IPS-18a (cell line): ENCODE results near the gene AUP1.
A peak's percentile ranks its signal among the peaks of the same experiment; 100 is the strongest.
"Not testable (repeated sequence)": the region's sequence is repeated elsewhere in the genome, so short reads cannot be mapped to it uniquely, and the experiment has no call there.

Experiments used
- H3K27ac ChIP-seq: one replicate; pipeline ENCODE4 v1.5.1; 2013; ENCODE audit warnings: low read length
- H3K27me3 ChIP-seq: one replicate; pipeline ENCODE4 v1.6.1; 2013; ENCODE audit warnings: mild to moderate bottlenecking, low read length; ENCODE audit not compliant: control insufficient read depth, insufficient read depth
- H3K36me3 ChIP-seq: one replicate; pipeline ENCODE4 v1.6.1; 2013; ENCODE audit warnings: low read depth, low read length; ENCODE audit not compliant: control insufficient read depth
- H3K4me1 ChIP-seq: one replicate; pipeline ENCODE4 v1.6.1; 2013; ENCODE audit warnings: low read depth, low read length; ENCODE audit not compliant: control insufficient read depth
- H3K4me3 ChIP-seq: one replicate; pipeline ENCODE4 v1.5.1; 2013; ENCODE audit warnings: low read length
- H3K9ac ChIP-seq: one replicate; pipeline ENCODE4 v1.6.1; 2013; ENCODE audit warnings: mild to moderate bottlenecking, low read length, moderate library complexity
- H3K9me3 ChIP-seq: one replicate; pipeline ENCODE4 v1.6.1; 2013; ENCODE audit warnings: low read depth, low read length; ENCODE audit not compliant: control insufficient read depth

The AUP1 gene

DNA sequence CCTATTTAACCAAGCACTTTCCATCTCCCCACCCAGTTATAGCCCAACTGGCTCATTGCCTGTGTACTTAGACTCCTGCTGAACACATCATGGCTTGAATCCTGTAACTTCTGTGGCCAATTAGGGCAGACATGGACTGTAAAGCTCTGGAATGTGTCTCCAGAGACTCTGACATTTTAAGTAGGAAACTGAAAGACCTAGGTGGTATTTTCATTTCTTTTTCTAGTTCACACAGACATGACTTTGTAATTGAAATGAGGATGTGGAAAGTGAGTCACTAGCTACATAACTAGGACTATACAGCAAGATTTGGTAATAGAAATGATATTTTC lies 37.2 kb upstream of the AUP1 start:
- H3K36me3 ChIP-seq: no peaks in the 10 kb centered on the region
- peaks cover 36% of the 10 kb centered on the region for H3K27me3 ChIP-seq
- H3K9me3 ChIP-seq: no peaks in the 10 kb centered on the region
- H3K27ac ChIP-seq: no peak overlapping the region
- H3K4me3 ChIP-seq: no peak overlapping the region
- no peak overlapping the region for H3K9ac ChIP-seq
- no peaks in the 10 kb centered on the region for H3K4me1 ChIP-seq

DNA sequence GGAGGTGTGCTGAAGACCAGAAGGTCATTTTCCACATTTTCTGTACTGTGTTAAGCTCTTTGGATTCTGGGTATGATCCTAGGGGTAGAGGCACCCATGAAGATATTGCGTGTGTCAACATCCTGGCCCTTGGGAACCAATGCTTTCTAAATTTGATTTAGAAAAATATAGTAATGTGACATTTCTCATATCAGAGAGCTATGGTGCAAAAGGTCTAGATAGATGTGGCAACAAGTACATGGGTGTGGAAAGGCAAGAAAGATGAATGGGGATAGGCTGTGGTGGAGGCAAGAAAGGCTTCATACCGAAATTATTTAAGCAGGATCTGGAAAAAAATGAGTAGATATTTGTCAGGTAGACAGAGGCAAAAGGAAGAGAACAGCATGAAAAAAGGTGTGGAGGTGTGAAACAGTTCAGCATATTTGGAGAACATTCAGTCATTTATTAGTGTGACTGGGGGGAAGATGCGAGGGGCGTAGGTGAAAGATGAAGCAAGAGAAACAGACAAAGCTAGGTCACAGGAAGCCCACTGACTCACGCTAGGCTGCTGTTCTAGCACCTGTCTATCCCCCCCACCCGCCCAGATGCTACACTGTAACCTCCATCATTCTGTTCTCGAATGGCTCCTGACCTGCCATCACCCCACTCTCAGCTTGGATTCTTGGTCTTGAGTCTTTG lies 36.7 kb upstream of the AUP1 start:
- no peaks in the 10 kb centered on the region for H3K4me1 ChIP-seq
- H3K9ac ChIP-seq: no peak overlapping the region
- H3K4me3 ChIP-seq: no peak overlapping the region
- H3K9me3 ChIP-seq: no peaks in the 10 kb centered on the region
- H3K27ac ChIP-seq: no peak overlapping the region
- H3K36me3 ChIP-seq: no peaks in the 10 kb centered on the region
- H3K27me3 ChIP-seq: peaks cover 41% of the 10 kb centered on the region

DNA sequence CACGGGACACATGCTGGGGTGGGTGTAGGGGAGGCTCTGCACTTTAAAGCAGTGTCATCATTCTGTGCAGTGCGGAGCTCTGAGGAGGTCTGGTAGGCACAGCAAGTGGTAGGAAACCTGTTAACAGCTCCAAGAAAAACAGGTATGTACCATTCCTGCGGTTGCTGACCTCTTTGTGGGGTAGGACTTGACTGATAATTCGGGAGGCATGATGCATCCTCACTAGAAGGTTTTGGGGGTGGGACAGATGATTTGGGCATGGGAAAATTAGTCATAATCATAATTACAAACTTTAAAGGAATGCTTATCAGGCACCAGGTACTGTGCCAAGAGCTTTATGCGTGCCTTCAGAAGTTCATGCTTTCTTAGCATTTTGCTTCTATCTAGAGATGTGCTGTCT lies 34.7 kb upstream of the AUP1 start:
- H3K27me3 ChIP-seq: peaks cover 40% of the 10 kb centered on the region
- no peaks in the 10 kb centered on the region for H3K36me3 ChIP-seq
- H3K27ac ChIP-seq: no peak overlapping the region
- peaks cover 12% of the 10 kb centered on the region for H3K4me1 ChIP-seq
- H3K9ac ChIP-seq: no peak overlapping the region
- H3K9me3 ChIP-seq: no peaks in the 10 kb centered on the region
- H3K4me3 ChIP-seq: no peak overlapping the region

DNA sequence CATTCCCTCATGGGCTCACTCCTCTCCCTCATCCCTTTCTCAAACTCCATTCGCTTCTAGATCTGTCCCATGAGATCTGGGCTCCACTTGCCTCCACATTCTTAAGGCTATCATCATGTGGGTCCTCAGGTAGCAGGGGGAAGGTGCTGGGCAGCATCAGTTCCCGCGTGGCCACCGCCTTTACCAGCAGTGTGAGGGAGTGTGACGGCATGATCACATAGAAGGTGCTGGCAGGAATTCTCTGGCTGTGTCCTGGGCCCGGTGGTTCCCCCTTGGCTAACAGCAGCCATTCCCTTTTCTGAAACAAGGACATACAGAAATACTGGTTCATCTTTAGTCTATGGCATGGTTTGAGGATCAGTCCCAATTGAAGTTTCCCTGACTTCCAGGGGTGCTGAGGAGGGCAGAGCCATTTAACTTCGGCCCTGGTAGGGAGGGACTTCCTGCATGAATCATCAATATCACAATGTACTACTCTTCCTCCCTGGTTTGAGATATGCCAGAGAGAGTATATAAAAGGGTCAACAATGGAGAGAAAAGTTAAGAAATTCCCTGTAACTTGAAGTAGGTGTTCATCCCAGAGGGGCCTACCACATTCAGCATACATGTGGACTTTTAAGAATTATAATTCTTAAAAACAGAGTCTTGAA lies 32.7 kb upstream of the AUP1 start:
- no peaks in the 10 kb centered on the region for H3K9me3 ChIP-seq
- no peaks in the 10 kb centered on the region for H3K36me3 ChIP-seq
- peaks cover 25% of the 10 kb centered on the region for H3K27me3 ChIP-seq
- peaks cover 12% of the 10 kb centered on the region for H3K4me1 ChIP-seq
- H3K9ac ChIP-seq: no peak overlapping the region
- H3K4me3 ChIP-seq: no peak overlapping the region
- H3K27ac ChIP-seq: no peak overlapping the region

DNA sequence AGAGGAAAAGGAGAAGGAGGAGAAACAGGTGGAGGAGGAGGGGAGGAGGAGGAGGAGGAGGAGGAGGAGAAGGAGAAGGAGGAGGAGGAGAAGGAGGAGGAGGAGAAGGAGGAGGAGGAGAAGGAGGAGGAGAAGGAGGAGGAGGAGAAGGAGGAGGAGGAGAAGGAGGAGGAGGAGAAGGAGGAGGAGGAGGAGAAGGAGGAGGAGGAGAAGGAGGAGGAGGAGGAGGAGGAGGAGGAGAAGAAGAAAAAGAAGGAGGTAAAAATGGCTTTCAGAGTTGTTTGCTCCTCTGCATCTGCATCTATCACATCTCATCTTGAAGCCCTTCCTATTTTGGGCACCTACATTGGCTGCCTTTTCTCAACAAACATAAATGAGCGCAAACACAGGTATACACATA lies 31.5 kb upstream of the AUP1 start:
- not testable (repeated sequence) for H3K9me3 ChIP-seq, H3K36me3 ChIP-seq, H3K27ac ChIP-seq, H3K4me3 ChIP-seq, H3K9ac ChIP-seq
- Histone ChIP-seq H3K4me1 (peaks cover 12% of the 10 kb centered on the region), H3K27me3 (peaks cover 28% of the 10 kb centered on the region)

DNA sequence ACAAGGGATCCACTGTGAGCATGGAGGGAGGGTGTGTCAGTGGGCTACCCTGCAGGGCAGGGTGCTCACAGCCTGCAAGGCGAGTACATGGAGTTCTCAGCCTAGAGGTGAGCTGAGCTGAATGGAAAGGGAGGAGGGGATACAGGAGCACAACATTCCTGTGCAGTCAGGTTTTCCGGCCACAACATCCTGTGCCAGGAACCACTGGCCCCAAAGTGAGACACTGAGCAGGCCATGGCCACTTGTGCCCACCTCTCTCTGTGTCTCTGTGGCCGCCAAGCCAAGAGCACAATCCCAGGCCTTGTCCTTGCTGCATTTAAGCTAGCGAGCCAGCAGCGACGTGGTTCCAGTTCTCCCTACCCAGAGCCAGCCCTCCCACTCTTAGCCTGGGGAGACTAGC lies 31.1 kb upstream of the AUP1 start:
- H3K27ac ChIP-seq: no peak overlapping the region
- H3K4me3 ChIP-seq: no peak overlapping the region
- no peaks in the 10 kb centered on the region for H3K9me3 ChIP-seq
- H3K9ac ChIP-seq: no peak overlapping the region
- peaks cover 32% of the 10 kb centered on the region for H3K27me3 ChIP-seq
- H3K4me1 ChIP-seq: peaks cover 12% of the 10 kb centered on the region
- H3K36me3 ChIP-seq: no peaks in the 10 kb centered on the region

DNA sequence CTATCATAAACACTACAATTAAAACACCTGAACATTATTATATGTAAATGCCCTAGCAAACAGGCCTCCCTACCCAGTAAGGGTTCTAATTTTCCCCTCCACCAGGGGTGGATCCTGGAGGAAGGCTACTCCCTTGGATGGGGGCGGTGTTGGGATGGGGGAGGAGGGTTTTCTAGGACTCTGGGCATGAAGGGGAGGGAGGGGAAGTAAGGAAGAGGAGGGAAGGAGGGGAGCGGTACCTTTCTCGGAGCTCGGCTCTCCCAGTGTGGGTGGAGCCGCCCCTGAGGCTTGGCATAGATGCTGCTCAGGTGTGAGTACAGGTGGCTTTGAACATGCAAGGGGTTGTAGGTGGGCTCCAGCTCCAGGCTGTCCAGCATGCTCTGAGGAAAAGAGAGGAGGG lies 30.4 kb upstream of the AUP1 start:
- Histone ChIP-seq H3K9me3 (no peaks in the 10 kb centered on the region), H3K27ac (no peak overlapping the region), H3K4me3 (no peak overlapping the region), H3K36me3 (no peaks in the 10 kb centered on the region), H3K27me3 (peaks cover 38% of the 10 kb centered on the region), H3K4me1 (peaks cover 12% of the 10 kb centered on the region), H3K9ac (no peak overlapping the region)

DNA sequence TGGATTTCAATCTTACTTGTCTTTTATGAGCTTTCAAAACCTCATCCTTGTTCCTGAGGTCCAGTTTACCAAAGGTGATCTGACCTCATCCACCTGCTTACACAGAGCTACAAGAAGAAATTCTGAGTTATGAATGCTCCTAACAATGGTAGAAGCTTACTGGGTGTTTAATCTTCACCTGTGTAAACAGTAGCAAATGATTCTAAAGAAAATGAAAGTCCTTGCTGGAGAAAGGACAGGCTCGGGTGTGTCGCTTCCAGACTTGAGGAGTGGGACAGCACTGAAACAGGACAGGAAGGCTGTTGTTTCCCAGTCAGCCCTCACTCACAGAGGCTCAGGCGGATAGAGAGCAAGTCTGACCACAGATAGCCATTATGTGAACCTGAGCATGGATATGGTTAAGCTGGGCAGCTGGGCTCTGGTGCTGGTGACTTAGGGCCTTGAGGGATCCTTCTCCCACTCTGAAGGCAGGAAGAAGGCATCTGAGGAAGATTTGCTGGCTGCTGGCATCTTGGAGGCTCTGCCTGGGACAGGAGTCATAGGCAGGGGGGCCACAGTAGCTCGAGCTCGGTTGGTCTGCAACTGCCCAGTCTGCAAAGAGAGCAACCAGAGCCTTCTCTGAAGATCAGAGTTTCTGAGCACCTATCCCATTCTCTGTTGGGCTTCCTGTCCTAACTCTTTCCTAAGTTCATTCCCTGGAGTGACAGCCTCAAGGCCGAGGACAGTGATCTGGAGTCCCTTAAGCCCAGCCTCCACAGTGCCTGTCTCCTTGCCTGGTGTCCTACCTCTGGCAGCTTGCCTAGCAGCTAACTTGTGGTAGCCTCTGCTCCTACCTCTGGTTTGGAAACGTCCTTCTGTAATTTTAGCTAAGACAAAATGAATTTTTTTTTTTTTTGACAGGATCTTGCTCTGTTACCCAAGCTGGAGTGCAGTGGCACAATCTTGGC lies 29.1 kb upstream of the AUP1 start:
- no peak overlapping the region for H3K9ac ChIP-seq

DNA sequence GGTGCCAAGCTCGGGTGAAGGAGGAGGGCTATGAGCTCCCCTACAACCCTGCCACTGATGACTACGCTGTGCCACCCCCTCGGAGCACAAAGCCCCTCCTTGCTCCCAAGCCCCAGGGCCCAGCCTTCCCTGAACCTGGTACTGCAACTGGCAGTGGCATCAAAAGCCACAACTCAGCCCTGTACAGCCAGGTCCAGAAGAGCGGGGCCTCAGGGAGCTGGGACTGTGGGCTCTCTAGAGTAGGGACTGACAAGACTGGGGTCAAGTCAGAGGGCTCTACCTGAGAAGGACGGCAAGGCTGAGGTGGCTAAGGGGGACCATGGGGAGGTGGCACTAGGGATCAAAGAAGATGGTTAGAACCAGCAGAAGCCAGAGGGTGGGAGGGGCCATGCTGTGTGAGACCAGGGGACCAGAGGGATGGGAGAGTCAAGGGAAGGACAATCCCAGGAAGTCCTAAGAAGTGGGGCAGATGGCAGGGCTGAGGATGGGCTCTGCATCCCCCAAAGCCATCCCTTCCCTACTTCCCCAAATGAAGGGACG lies 27.4 kb upstream of the AUP1 start:
- H3K9me3 ChIP-seq: no peaks in the 10 kb centered on the region
- peaks cover 22% of the 10 kb centered on the region for H3K4me1 ChIP-seq
- H3K36me3 ChIP-seq: no peaks in the 10 kb centered on the region
- peaks cover 40% of the 10 kb centered on the region for H3K27me3 ChIP-seq
- no peak overlapping the region for H3K4me3 ChIP-seq
- H3K27ac ChIP-seq: no peak overlapping the region
- no peak overlapping the region for H3K9ac ChIP-seq

More for the DNA sequence above, 29.1 kb upstream of the AUP1 start:
- Histone ChIP-seq H3K4me3 (no peak overlapping the region), H3K27me3 (peaks cover 30% of the 10 kb centered on the region), H3K9me3 (no peaks in the 10 kb centered on the region), H3K4me1 (peaks cover 12% of the 10 kb centered on the region), H3K27ac (no peak overlapping the region), H3K36me3 (no peaks in the 10 kb centered on the region)

DNA sequence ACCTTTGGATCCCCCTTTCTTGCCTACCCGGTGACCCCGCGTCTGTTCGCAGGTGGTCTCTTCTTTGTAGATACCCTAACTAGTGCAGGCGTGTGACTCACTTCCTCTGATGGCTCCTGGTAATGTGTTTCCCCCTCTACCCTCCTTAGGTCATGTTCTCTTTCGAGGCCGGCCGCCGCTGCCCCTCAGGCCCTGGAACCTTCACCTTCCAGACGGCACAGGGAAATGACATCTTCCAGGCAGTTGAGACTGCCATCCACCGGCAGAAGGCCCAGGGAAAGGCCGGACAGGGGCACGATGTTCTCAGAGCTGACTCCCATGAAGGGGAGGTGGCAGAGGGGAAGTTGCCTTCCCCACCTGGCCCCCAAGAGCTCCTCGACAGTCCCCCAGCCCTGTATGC lies 26.7 kb upstream of the AUP1 start:
- Histone ChIP-seq H3K27me3 (peaks cover 33% of the 10 kb centered on the region), H3K9me3 (no peaks in the 10 kb centered on the region), H3K36me3 (no peaks in the 10 kb centered on the region), H3K4me3 (no peak overlapping the region), H3K9ac (no peak overlapping the region), H3K4me1 (peaks cover 22% of the 10 kb centered on the region), H3K27ac (no peak overlapping the region)

DNA sequence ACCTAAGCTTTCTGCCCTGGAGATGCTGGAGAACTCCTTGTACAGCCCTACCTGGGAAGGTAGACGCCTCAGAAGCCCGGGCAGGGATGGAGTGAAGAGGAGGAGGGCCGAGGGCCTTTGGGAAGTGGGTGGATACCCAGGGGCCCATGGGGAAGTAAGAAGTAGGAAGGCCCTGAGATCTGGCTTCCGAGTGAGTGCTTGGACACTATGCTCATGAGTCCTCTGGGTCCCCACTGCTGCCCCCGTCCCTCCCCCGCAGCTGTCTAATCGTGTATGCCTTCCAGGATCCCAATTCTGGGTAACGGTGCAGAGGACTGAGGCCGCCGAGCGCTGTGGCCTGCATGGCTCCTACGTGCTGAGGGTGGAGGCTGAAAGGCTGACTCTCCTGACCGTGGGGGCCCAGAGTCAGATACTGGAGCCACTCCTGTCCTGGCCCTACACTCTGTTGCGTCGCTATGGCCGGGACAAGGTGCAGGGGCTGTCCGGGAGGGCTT lies 26.2 kb upstream of the AUP1 start:
- H3K36me3 ChIP-seq: no peaks in the 10 kb centered on the region
- H3K4me1 ChIP-seq: peaks cover 22% of the 10 kb centered on the region
- H3K9ac ChIP-seq: no peak overlapping the region
- peaks cover 32% of the 10 kb centered on the region for H3K27me3 ChIP-seq
- peak overlapping the region; percentile 87 for H3K4me3 ChIP-seq
- H3K9me3 ChIP-seq: no peaks in the 10 kb centered on the region
- no peak overlapping the region for H3K27ac ChIP-seq
